DND-41 (cell line): Measurements from ENCODE around the gene ST7.

Source experiments
- EZH2 ChIP-seq: IDR thresholded peaks from 3 replicates; pipeline ENCODE4 v1.6.1; 2012; ENCODE audit warnings: borderline replicate concordance, low read depth, mild to moderate bottlenecking, moderate library complexity, low read length, inconsistent platforms; ENCODE audit not compliant: severe bottlenecking
- TF ChIP-seq, protein P1 (sequence below): IDR thresholded peaks from 2 replicates; pipeline ENCODE4 v1.5.1; 2012; ENCODE audit warnings: borderline replicate concordance, low read length, moderate library complexity, mild to moderate bottlenecking; ENCODE audit not compliant: poor library complexity, severe bottlenecking; ENCODE audit errors: extremely low read depth

DNA sequence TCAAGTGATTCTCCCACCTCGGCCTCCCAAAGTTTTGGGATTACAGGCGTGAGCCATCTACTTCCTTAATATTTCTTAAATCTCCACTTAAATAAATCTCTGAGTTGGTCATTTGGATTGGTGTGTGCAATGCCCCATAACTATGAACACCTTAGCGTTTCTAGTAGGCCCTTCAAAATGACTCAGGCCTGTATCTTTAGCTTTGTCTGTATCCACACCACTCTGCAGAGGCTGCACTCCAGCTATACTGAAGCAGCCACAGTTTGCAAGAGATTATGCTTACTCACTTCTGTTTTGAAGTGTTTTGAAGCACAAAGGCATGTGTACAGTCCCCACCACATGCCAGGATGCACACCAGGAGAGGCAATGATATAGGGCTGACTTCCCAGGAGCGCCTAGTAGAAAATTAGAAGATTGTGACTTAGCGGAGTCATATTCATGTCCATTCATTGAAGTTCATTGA lies 2.4 kb upstream of the ST7 start:
- TF ChIP-seq, protein P1, sequence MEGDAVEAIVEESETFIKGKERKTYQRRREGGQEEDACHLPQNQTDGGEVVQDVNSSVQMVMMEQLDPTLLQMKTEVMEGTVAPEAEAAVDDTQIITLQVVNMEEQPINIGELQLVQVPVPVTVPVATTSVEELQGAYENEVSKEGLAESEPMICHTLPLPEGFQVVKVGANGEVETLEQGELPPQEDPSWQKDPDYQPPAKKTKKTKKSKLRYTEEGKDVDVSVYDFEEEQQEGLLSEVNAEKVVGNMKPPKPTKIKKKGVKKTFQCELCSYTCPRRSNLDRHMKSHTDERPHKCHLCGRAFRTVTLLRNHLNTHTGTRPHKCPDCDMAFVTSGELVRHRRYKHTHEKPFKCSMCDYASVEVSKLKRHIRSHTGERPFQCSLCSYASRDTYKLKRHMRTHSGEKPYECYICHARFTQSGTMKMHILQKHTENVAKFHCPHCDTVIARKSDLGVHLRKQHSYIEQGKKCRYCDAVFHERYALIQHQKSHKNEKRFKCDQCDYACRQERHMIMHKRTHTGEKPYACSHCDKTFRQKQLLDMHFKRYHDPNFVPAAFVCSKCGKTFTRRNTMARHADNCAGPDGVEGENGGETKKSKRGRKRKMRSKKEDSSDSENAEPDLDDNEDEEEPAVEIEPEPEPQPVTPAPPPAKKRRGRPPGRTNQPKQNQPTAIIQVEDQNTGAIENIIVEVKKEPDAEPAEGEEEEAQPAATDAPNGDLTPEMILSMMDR: no peak
- no peak for TF ChIP-seq EZH2
